Prostate gland (tissue), 2 donors: ENCODE results near the gene FANCE. TPM values are rescaled to one million over a fixed set of nuclear protein-coding genes. Genes with fewer than 3 reads are reported as not detected.

Experiments
- DNase-seq: peaks from one replicate; pipeline ENCODE4 v3.0.0-alpha.2; 2019; ENCODE audit warnings: low spot score
- H3K27ac ChIP-seq, 2 donors: fragments of 200-600 bp; sonication (generic); 2 replicates each; pipeline ENCODE4 v1.5.1; 2017 to 2019
- H3K27me3 ChIP-seq: fragments of 200-600 bp; sonication (generic); replicated peaks from 2 replicates; pipeline ENCODE4 v1.5.1; 2019; ENCODE audit not compliant: insufficient read depth
- H3K36me3 ChIP-seq, 2 donors: fragments of 200-600 bp; sonication (generic); 1 replicate in 1 of 2; 2 replicates in 1 of 2; pipeline versions ENCODE4 v1.5.1 to v1.8.1; 2017 to 2019
- H3K4me1 ChIP-seq: fragments of 200-600 bp; sonication (generic); replicated peaks from 2 replicates; pipeline ENCODE4 v1.5.1; 2019
- H3K4me3 ChIP-seq, 2 donors: fragments of 200-600 bp; sonication (generic); 2 replicates each; pipeline ENCODE4 v1.5.1; 2017 to 2019
- H3K9me3 ChIP-seq: fragments of 200-600 bp; sonication (generic); 2 replicates; pipeline ENCODE4 v1.5.1; 2017
- POLR2A ChIP-seq: fragments of 450-650 bp; IDR thresholded peaks from one replicate; pipeline ENCODE4 v1.6.1; 2016; ENCODE audit warnings: antibody characterized with exemption, mild to moderate bottlenecking
- POLR2AphosphoS5 ChIP-seq: sonication (generic); formaldehyde crosslinking; IDR thresholded peaks from one replicate; pipeline ENCODE4 v1.6.1; 2017; ENCODE audit warnings: antibody characterized with exemption
- WGBS: methylation state at CpG from one replicate; pipeline ENCODE4 v1.1.5; 2018; 5-methylcytosine and 5-hydroxymethylcytosine counted together
- intact Hi-C: fragments of 100-400 bp; cut with DNase I; formaldehyde crosslinking; loops from one replicate; pipeline ENCODE4 v1.14.2; 2022
- total RNA-seq, 2 donors: library from RNA; depleted of rRNA; stranded (reverse); fragments of >200 nt; gene quantifications; one replicate each; pipeline ENCODE4 v1.1.0, GENCODE V29; 2016
- TF ChIP-seq, protein P1 (sequence below), 4 experiments: fragments of 200-600 bp in 2 of 4; fragments of 450-650 bp in 2 of 4; sonication (generic) in 2 of 4; IDR thresholded peaks; 1 replicate in 3 of 4; 2 replicates in 1 of 4; pipeline ENCODE4 v1.5.1; 2016 to 2019; ENCODE audit warnings: antibody characterized with exemption in 4 of 4, mild to moderate bottlenecking in 2 of 4, moderate library complexity in 2 of 4

The FANCE gene
- total RNA-seq, 2 donors from 2014 or later: 7.5 to 14.0 TPM

DNA sequence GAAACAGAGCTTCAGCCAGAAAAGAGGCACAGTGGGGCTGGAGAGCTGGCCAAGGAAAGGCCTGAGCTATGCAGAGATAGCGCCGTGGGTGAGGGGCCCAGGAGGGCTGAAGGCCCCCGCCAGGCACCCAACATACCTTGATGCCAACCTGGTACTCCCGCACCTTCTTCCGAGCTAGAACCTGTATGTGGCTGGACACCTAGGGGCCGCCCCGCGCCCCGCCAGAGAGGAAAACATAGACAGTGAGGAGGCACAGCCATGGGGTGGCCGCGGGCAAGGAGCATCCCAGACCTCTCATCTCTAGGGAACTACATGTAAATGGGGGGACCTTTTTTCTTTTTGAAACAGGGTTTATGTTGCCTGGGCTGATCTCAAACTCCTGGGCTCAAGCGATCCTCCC lies 28.0 kb downstream of the FANCE start:
- H3K36me3 ChIP-seq: peaks cover 0 to 8% of the 10 kb centered on the region in 2 donors
- WGBS: 88% methylated on average over 12 of the region's 12 CpGs
- no peak for DNase-seq
- H3K4me3 ChIP-seq: no peak overlapping the region
- intact Hi-C loops: no loop called here
- H3K27me3 ChIP-seq: no peaks in the 10 kb centered on the region
- no peaks in the 10 kb centered on the region for H3K9me3 ChIP-seq
- TF ChIP-seq, protein P1, sequence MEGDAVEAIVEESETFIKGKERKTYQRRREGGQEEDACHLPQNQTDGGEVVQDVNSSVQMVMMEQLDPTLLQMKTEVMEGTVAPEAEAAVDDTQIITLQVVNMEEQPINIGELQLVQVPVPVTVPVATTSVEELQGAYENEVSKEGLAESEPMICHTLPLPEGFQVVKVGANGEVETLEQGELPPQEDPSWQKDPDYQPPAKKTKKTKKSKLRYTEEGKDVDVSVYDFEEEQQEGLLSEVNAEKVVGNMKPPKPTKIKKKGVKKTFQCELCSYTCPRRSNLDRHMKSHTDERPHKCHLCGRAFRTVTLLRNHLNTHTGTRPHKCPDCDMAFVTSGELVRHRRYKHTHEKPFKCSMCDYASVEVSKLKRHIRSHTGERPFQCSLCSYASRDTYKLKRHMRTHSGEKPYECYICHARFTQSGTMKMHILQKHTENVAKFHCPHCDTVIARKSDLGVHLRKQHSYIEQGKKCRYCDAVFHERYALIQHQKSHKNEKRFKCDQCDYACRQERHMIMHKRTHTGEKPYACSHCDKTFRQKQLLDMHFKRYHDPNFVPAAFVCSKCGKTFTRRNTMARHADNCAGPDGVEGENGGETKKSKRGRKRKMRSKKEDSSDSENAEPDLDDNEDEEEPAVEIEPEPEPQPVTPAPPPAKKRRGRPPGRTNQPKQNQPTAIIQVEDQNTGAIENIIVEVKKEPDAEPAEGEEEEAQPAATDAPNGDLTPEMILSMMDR (IDR thresholded peaks at IDR 0.05): no peak
- TF ChIP-seq POLR2AphosphoS5 (no peak), POLR2A (no peak)
- no peak overlapping the region for H3K27ac ChIP-seq
- H3K4me1 ChIP-seq: peaks cover 6% of the 10 kb centered on the region

DNA sequence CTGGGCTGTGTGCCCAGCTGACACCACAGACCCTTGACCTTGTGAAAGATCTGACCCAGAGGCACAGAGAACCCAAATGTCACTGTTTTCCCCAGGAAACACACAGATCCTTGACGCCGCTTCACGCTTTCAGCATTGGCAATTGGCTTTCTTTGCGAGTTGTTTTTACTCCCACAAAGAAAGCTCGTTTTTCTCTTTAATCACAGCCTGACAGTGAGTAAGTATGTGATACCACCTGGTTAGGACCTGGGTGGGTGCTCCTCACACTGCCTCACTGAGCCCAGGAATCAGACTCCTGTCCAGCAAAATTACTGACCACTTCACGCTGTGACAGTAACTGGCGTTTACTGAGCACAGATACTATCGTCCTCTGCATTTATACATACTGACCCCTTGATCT lies 29.1 kb downstream of the FANCE start:
- no peaks in the 10 kb centered on the region for H3K9me3 ChIP-seq
- no peak overlapping the region for H3K27ac ChIP-seq
- no peak overlapping the region for H3K4me3 ChIP-seq
- intact Hi-C loops: no loop called here
- WGBS: 83% methylated on average over 8 of the region's 8 CpGs
- no peak for DNase-seq
- H3K36me3 ChIP-seq: peaks cover 0 to 8% of the 10 kb centered on the region in 2 donors
- peaks cover 14% of the 10 kb centered on the region for H3K4me1 ChIP-seq
- no peak for TF ChIP-seq POLR2A
- no peak for TF ChIP-seq POLR2AphosphoS5
- TF ChIP-seq, protein P1 (IDR thresholded peaks at IDR 0.05): no peak
- H3K27me3 ChIP-seq: no peaks in the 10 kb centered on the region

DNA sequence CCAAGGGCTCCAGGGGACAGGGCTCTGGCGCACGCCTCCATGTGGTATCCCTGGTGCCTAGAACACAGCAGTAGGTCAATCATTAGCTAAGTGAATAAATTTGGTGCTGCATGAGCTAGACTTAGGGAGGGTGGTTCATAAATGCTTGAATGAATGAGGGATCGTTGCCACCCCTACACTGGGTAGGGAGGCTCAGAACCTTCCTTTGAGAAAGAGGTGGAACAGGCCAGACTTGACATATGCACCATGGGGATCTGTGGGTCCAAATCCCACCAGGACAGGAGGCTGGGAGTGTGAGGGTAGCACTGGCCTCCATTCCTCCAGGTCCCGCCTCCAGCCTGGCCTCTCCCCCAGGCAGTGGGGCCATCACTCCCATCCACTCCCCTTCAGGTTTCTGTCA lies 30.9 kb downstream of the FANCE start:
- 93% methylated on average over 4 of the region's 4 CpGs for WGBS
- Histone ChIP-seq H3K27me3 (no peaks in the 10 kb centered on the region), H3K4me3 (no peak overlapping the region), H3K4me1 (peaks cover 29% of the 10 kb centered on the region), H3K36me3 (peaks cover 0 to 8% of the 10 kb centered on the region in 2 donors), H3K9me3 (no peaks in the 10 kb centered on the region), H3K27ac (no peak overlapping the region)
- no peak for TF ChIP-seq POLR2A
- TF ChIP-seq, protein P1 (IDR thresholded peaks at IDR 0.05): no peak
- TF ChIP-seq POLR2AphosphoS5: no peak
- intact Hi-C loops: no loop called here
- DNase-seq: no peak

DNA sequence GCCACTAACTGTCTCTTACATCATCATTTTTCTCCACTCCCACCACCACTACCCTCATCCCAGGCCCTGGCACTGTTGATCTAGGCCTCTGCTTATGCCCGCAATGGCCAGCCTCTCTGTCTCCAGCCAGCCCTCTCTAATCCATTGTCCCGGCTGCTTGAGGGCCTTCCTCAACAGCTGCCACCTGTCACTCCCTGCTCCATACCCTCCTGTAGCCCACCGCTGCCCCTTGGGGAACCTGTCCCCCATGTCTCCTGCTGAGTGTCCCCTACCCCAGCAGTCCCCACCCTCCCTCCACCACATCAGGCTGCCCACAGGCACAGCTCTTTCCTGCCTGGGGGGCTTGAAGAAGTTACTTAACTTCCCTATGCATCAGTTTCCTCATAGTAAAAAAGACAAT lies 31.4 kb downstream of the FANCE start:
- 77% methylated on average over 3 of the region's 3 CpGs for WGBS
- Histone ChIP-seq H3K27ac (no peak overlapping the region), H3K27me3 (no peaks in the 10 kb centered on the region), H3K9me3 (no peaks in the 10 kb centered on the region), H3K4me1 (peaks cover 29% of the 10 kb centered on the region), H3K36me3 (peaks cover 0 to 4% of the 10 kb centered on the region in 2 donors), H3K4me3 (no peak overlapping the region)
- intact Hi-C loops: no loop called here
- TF ChIP-seq POLR2AphosphoS5 (no peak), POLR2A (no peak)
- TF ChIP-seq, protein P1 (IDR thresholded peaks at IDR 0.05): no peak
- no peak for DNase-seq

DNA sequence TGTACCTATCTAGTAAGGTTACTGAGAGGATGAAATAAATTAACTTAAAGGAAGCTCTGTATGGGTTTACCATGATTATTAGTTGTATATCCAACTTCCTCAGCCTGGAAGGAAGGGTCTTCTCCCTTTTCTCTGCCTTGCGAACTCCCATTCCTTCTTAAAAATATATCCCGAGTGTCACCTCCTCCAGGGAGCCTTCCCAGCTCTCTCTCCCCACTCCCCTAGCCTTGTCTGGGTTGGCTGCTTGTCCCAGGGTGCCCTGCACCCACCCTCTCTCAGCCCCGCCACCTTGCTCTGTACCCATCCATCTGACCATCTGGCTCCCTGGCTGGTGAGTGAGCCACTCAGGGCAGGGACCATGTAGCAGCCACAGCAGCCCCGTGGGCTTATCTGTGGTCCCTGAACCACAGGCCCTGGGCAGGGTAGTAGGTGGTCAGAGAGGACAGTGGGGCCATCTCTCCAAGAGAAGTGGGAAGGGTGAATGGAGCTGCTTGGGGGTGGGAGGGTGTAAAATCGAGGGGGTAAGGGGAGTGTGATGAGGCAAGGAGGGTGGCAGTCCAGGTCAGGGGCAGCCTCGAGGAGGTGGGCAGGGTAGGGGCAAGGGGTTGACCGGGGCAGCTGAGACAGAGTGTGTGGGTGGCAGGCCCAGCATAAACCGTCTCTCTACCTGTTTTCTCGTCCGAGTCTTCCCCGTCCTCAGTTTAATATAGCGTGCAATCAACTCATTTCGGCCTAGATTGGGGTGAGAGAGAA lies 31.9 kb downstream of the FANCE start:
- Histone ChIP-seq H3K4me1 (peaks cover 29% of the 10 kb centered on the region), H3K36me3 (peaks cover 0 to 3% of the 10 kb centered on the region in 2 donors), H3K27ac (peak overlapping the region in 1 of 2 donors; percentile 98), H3K9me3 (no peaks in the 10 kb centered on the region), H3K4me3 (no peak overlapping the region), H3K27me3 (no peaks in the 10 kb centered on the region)
- 78% methylated on average over 13 of the region's 13 CpGs for WGBS
- intact Hi-C loops: no loop called here
- no peak for DNase-seq
- TF ChIP-seq POLR2AphosphoS5: no peak
- TF ChIP-seq, protein P1 (IDR thresholded peaks at IDR 0.05): no peak
- no peak for TF ChIP-seq POLR2A
